Measurements from ENCODE around the gene FOLR1.
"Not testable (repeated sequence)": the region's sequence is repeated elsewhere in the genome, so short reads cannot be mapped to it uniquely, and the experiment has no call there.

The FOLR1 gene

DNA sequence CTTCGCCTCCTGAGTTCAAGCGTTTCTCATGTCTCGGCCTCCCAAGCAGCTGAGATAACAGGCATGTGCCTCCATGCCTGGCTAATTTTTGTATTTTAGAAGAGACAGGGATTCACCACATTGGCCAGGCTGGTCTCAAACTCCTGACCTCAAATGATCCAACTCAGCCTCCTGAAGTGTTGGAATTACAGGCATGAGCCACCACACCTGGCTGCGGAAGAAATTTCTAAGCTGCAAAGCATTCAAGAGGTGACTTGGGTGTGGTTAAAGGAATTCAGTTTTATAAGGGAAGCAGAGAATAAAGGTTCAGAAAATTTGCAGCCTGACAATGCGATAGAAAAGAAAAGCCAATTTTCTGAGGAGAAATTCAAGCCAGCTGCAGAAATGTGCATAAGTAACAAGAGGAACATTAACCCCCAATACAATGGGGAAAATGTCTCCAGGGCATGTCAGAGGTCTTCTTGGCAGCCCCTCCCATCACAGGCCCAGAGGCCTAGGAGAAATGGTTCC is 22.8 kb upstream of the FOLR1 start:
- not testable (repeated sequence) for H3K4me2 ChIP-seq (ENCODE audit: low read length); H3K9ac ChIP-seq (ENCODE audit: low read depth, low read length); H3K4me1 ChIP-seq (ENCODE audit: control insufficient read depth, insufficient read depth, low read length); H3K4me3 ChIP-seq (ENCODE audit: low read length); H3K36me3 ChIP-seq (ENCODE audit: insufficient read depth, low read length); H3K9me3 ChIP-seq (replicated peaks; ENCODE audit: low read length)
- peaks cover 18% of the 10 kb centered on the region for H3K27me3 ChIP-seq (ENCODE audit: control insufficient read depth, insufficient read depth, low read length)

DNA sequence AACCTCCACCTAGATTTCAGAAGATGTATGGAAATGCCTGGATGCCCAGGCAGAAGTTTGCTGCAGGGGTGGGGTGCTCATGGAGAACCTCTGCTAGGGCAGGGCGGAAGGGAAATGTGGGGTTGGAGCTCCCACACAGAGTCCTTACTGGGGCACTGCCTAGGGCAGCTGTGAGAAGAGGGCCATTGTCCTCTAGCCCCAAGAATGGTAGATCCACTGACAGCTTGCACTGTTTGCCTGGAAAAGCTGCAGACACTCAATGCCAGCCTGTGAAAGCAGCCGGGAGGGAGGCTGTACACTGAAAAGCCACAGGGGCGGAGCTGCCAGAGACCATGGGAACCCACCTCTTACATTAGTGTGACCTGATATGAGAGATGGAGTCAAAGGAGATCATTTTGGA is 22.2 kb upstream of the FOLR1 start:
- not testable (repeated sequence) for H3K4me2 ChIP-seq (ENCODE audit: low read length); H3K9me3 ChIP-seq (replicated peaks; ENCODE audit: low read length); H3K9ac ChIP-seq (ENCODE audit: low read depth, low read length); H3K36me3 ChIP-seq (ENCODE audit: insufficient read depth, low read length); H3K4me3 ChIP-seq (ENCODE audit: low read length); H3K4me1 ChIP-seq (ENCODE audit: control insufficient read depth, insufficient read depth, low read length)
- peaks cover 18% of the 10 kb centered on the region for H3K27me3 ChIP-seq (ENCODE audit: control insufficient read depth, insufficient read depth, low read length)

DNA sequence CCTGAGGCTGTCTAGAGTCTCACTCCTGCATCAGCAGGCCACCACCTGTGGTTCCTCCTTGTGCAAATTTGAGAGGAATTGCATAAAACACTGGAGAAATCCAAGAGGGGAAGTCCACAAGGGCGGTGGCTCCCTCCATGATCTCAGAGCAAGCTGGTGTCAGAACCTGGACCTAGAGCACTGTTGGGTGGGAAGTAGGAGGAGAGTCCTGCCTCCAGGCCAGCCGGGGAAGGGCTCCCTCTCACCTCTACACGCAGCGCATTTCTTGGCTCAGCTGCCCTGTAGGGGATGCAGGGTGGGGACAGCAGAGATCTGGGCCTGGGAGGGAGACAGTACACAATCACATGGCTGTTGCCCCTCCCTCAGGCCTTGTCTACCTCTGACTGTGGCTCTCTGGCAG is 19.9 kb upstream of the FOLR1 start:
- H3K4me3 ChIP-seq (ENCODE audit: low read length); H3K36me3 ChIP-seq (ENCODE audit: insufficient read depth, low read length); H3K4me2 ChIP-seq (ENCODE audit: low read length); H3K4me1 ChIP-seq (ENCODE audit: control insufficient read depth, insufficient read depth, low read length); H3K9ac ChIP-seq (ENCODE audit: low read depth, low read length); H3K27me3 ChIP-seq (ENCODE audit: control insufficient read depth, insufficient read depth, low read length); H3K9me3 ChIP-seq (replicated peaks; ENCODE audit: low read length): not testable (repeated sequence)

GRCh38 chr11:72173291-72173690 is 18.6 kb upstream of the FOLR1 start:
- Histone ChIP-seq H3K9me3 (replicated peaks; ENCODE audit: low read length) (no peaks in the 10 kb centered on the region), H3K4me3 (ENCODE audit: low read length) (no peak overlapping the region), H3K36me3 (ENCODE audit: insufficient read depth, low read length) (no peaks in the 10 kb centered on the region), H3K4me2 (ENCODE audit: low read length) (no peak overlapping the region), H3K27me3 (ENCODE audit: control insufficient read depth, insufficient read depth, low read length) (peaks cover 10% of the 10 kb centered on the region), H3K4me1 (ENCODE audit: control insufficient read depth, insufficient read depth, low read length) (no peaks in the 10 kb centered on the region), H3K9ac (ENCODE audit: low read depth, low read length) (no peak overlapping the region)

DNA sequence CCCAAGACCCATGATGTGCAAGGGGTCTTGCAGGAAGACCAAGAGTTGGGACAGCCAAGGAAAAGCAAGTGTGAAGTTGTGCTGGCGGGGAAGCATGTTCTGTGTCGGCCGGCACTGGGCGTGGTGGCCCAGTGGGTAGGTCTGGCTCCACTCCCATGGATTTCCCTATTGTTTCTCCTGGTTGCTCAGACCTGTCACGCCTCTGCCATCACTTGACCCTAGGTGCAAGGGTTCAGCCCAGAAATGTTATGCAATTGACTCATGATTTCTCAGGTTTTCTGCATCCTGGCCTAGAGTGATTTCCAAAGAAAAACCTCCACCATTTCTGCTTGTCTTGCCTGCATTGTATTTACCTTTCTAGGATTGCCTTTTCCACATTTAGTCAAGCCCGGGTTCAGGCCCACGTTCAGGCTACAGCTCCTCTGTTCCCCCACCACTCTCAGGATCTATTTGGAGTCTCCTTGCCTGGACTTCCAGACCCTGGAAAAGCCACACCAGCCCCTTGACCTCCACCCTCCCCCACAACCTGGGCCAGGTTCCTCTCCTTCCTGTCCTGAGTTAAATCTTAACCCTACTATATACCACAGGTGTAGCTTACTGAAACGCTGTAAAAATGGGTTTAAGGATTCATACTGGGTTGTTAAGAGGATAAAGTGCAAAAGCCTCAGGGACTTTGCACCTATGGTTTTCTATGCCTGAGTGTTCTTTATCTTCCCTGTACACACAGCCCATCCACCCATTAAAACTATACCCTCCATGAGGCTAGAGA is 17.5 kb upstream of the FOLR1 start:
- peaks cover 10% of the 10 kb centered on the region for H3K27me3 ChIP-seq (ENCODE audit: control insufficient read depth, insufficient read depth, low read length)
- no peaks in the 10 kb centered on the region for H3K4me1 ChIP-seq (ENCODE audit: control insufficient read depth, insufficient read depth, low read length)
- no peak overlapping the region for H3K9ac ChIP-seq (ENCODE audit: low read depth, low read length)
- H3K36me3 ChIP-seq (ENCODE audit: insufficient read depth, low read length) = no peaks in the 10 kb centered on the region
- H3K4me3 ChIP-seq (ENCODE audit: low read length) = no peak overlapping the region
- no peaks in the 10 kb centered on the region for H3K9me3 ChIP-seq (replicated peaks; ENCODE audit: low read length)
- no peak overlapping the region for H3K4me2 ChIP-seq (ENCODE audit: low read length)

- Histone ChIP-seq H3K4me2 (ENCODE audit: low read length) (no peak overlapping the region), H3K27me3 (ENCODE audit: control insufficient read depth, insufficient read depth, low read length) (peaks cover 17% of the 10 kb centered on the region), H3K4me1 (ENCODE audit: control insufficient read depth, insufficient read depth, low read length) (no peaks in the 10 kb centered on the region), H3K36me3 (ENCODE audit: insufficient read depth, low read length) (no peaks in the 10 kb centered on the region), H3K9me3 (replicated peaks; ENCODE audit: low read length) (no peaks in the 10 kb centered on the region), H3K9ac (ENCODE audit: low read depth, low read length) (no peak overlapping the region), H3K4me3 (ENCODE audit: low read length) (no peak overlapping the region)
These were observed 14.3 kb upstream of the FOLR1 start for GRCh38 chr11:72177656-72178055.

DNA sequence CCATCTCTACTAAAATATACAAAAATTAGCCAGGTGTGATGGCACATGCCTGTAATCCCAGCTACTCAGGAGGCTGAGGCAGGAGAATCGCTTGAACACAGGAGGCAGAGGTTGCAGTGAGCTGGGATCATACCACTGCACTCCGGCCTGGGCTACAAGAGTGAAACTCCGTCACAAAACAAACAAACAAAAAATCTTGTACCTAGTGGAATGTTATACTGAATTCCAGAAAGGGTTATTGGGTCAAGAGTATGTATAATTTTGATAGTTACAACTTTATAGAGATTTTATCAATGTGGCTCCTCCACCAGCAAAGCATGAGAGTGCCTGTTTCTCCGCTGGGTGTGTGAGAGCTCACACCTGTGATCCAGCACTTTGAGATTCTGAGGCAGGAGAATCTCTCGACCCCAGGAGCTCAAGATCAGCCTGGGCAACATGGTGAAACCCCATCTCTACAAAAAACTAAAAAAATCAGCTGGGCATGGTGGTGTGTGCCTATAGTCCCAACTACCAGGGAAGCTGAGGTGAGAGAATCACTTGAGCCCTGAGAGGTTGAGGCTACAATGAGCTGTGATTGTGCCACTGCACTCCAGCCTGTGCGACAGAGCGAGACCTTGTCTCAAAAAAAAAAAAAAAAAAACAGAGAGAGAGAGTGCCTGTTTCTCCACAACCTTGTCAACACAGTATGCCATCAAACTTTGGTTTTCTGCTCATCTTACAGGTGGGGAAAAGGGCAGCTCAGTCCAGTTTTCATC is 12.7 kb upstream of the FOLR1 start:
- no peaks in the 10 kb centered on the region for H3K36me3 ChIP-seq (ENCODE audit: insufficient read depth, low read length)
- no peaks in the 10 kb centered on the region for H3K9me3 ChIP-seq (replicated peaks; ENCODE audit: low read length)
- no peak overlapping the region for H3K9ac ChIP-seq (ENCODE audit: low read depth, low read length)
- no peaks in the 10 kb centered on the region for H3K4me1 ChIP-seq (ENCODE audit: control insufficient read depth, insufficient read depth, low read length)
- H3K27me3 ChIP-seq (ENCODE audit: control insufficient read depth, insufficient read depth, low read length) = peaks cover 13% of the 10 kb centered on the region
- no peak overlapping the region for H3K4me3 ChIP-seq (ENCODE audit: low read length)
- H3K4me2 ChIP-seq (ENCODE audit: low read length) = no peak overlapping the region

DNA sequence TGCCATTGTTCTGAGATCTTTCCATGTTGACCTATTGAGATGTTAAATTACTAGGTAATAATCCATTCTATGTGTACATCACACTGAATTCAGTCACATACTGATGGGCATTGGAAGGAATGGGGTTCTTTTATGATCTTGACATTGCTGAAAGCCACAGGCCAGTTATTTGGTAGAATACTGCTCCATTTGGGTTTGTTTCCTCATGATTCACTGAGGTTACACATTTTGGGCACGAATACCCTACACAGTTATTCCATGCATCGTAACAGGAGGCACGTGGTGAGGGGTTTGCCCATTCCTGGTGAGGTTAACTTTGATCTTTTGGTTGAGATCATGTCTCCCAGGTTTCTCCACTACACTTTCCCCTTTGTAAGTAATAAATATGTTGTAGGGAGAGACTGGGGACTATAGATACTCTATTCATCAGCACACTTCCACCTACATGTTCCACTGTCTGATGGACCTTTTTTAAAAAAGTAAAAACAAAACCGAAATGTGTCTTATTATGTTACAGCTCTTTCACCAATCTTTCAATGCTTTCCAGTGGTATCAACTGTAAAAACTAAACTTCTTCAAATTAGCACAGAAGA is 12.0 kb upstream of the FOLR1 start:
- Histone ChIP-seq H3K36me3 (ENCODE audit: insufficient read depth, low read length) (no peaks in the 10 kb centered on the region), H3K4me2 (ENCODE audit: low read length) (no peak overlapping the region), H3K4me1 (ENCODE audit: control insufficient read depth, insufficient read depth, low read length) (no peaks in the 10 kb centered on the region), H3K9ac (ENCODE audit: low read depth, low read length) (no peak overlapping the region), H3K4me3 (ENCODE audit: low read length) (no peak overlapping the region), H3K27me3 (ENCODE audit: control insufficient read depth, insufficient read depth, low read length) (peaks cover 13% of the 10 kb centered on the region), H3K9me3 (replicated peaks; ENCODE audit: low read length) (no peaks in the 10 kb centered on the region)

- not testable (repeated sequence) for H3K36me3 ChIP-seq (ENCODE audit: insufficient read depth, low read length); H3K9me3 ChIP-seq (replicated peaks; ENCODE audit: low read length); H3K4me3 ChIP-seq (ENCODE audit: low read length); H3K4me2 ChIP-seq (ENCODE audit: low read length); H3K9ac ChIP-seq (ENCODE audit: low read depth, low read length); H3K4me1 ChIP-seq (ENCODE audit: control insufficient read depth, insufficient read depth, low read length)
- H3K27me3 ChIP-seq (ENCODE audit: control insufficient read depth, insufficient read depth, low read length) = peaks cover 13% of the 10 kb centered on the region
These were observed 10.9 kb upstream of the FOLR1 start for GRCh38 chr11:72180892-72181552.

GRCh38 chr11:72181553-72181958 is 10.4 kb upstream of the FOLR1 start:
- not testable (repeated sequence) for H3K4me3 ChIP-seq (ENCODE audit: low read length); H3K4me2 ChIP-seq (ENCODE audit: low read length); H3K9me3 ChIP-seq (replicated peaks; ENCODE audit: low read length); H3K36me3 ChIP-seq (ENCODE audit: insufficient read depth, low read length); H3K9ac ChIP-seq (ENCODE audit: low read depth, low read length); H3K4me1 ChIP-seq (ENCODE audit: control insufficient read depth, insufficient read depth, low read length)
- H3K27me3 ChIP-seq (ENCODE audit: control insufficient read depth, insufficient read depth, low read length) = peaks cover 13% of the 10 kb centered on the region

DNA sequence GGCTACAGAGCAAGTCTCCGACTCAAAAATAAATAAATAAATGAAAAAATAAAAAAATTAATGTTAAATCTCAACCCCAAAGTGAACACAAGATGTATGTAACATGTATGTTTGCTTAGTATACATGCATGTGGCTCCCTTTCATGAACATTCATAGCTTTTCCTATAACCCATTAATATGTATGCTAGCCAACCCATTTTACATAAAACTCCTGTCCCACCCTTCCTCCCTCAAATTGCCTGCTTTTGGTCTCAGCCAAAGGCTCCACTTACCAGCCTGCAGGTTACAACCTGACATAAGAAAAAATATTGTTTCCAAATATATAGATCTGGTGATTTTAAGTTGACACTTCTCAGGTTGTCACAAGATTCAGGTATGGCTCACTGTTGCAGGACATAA is 3.7 kb upstream of the FOLR1 start:
- no peaks in the 10 kb centered on the region for H3K36me3 ChIP-seq (ENCODE audit: insufficient read depth, low read length)
- H3K4me3 ChIP-seq (ENCODE audit: low read length) = no peak overlapping the region
- no peaks in the 10 kb centered on the region for H3K9me3 ChIP-seq (replicated peaks; ENCODE audit: low read length)
- no peak overlapping the region for H3K4me2 ChIP-seq (ENCODE audit: low read length)
- no peaks in the 10 kb centered on the region for H3K4me1 ChIP-seq (ENCODE audit: control insufficient read depth, insufficient read depth, low read length)
- no peaks in the 10 kb centered on the region for H3K27me3 ChIP-seq (ENCODE audit: control insufficient read depth, insufficient read depth, low read length)
- H3K9ac ChIP-seq (ENCODE audit: low read depth, low read length) = no peak overlapping the region
